Transverse colon (tissue), 4 donors: ENCODE measurements around the gene COX7A2L.

Experiments used
- CTCF ChIP-seq, 5 experiments: fragments of 200-600 bp in 3 of 5; fragments of 450-650 bp in 2 of 5; sonication (generic) in 3 of 5; IDR thresholded peaks; 1 replicate in 2 of 5; 2 replicates in 3 of 5; pipeline ENCODE4 v1.5.1; 2016 to 2017; ENCODE audit warnings: antibody characterized with exemption in 5 of 5, inconsistent platforms in 3 of 5, mild to moderate bottlenecking in 2 of 5, moderate library complexity in 1 of 5
- EP300 ChIP-seq: sonication (generic); formaldehyde crosslinking; IDR thresholded peaks from one replicate; pipeline ENCODE4 v1.6.1; 2017; ENCODE audit warnings: antibody characterized with exemption, low read depth
- POLR2AphosphoS5 ChIP-seq, 3 donors: sonication (generic); formaldehyde crosslinking; IDR thresholded peaks; one replicate each; pipeline ENCODE4 v1.6.1; 2016; ENCODE audit warnings: antibody characterized with exemption in 3 of 3

- TF ChIP-seq CTCF (IDR thresholded peaks at IDR 0.05) = no peak
- TF ChIP-seq POLR2AphosphoS5 (IDR thresholded peaks at IDR 0.05) = no peak
- TF ChIP-seq EP300 = no peak
Observed at GRCh38 chr2:42331569-42332284, 29.3 kb downstream of the COX7A2L start.
